COR-L47 (cell line): ENCODE data around the gene KCNB1.

Experiments used
- DNase-seq: peaks from one replicate; lab custom pipeline; 2025; lab: John Stamatoyannopoulos, UW

The KCNB1 gene

GRCh38 chr20:49482621-49483017, at the start of gene KCNB1:
KCNB1 (minus strand) TSS chr20:49482668; CDS start chr20:49482480, 188 bp downstream.
- DNase-seq = no peak

GRCh38 chr20:49529470-49529869, 47.0 kb upstream of the KCNB1 start:
- no peak for DNase-seq

- no peak for DNase-seq
These were observed 44.1 kb upstream of the KCNB1 start for GRCh38 chr20:49526568-49526967.

- no peak for DNase-seq
These were observed 43.6 kb upstream of the KCNB1 start for GRCh38 chr20:49526056-49526455.

GRCh38 chr20:49523767-49524360, 41.4 kb upstream of the KCNB1 start:
- DNase-seq = no peak

GRCh38 chr20:49521356-49521755, 38.9 kb upstream of the KCNB1 start:
- DNase-seq = no peak

GRCh38 chr20:49519777-49520359, 37.4 kb upstream of the KCNB1 start:
- DNase-seq = no peak

GRCh38 chr20:49519212-49519712, 36.8 kb upstream of the KCNB1 start:
- DNase-seq = no peak

- DNase-seq = no peak
These were observed 36.1 kb upstream of the KCNB1 start for GRCh38 chr20:49518576-49518975.

GRCh38 chr20:49517805-49518100, 35.3 kb upstream of the KCNB1 start:
- no peak for DNase-seq

- no peak for DNase-seq
These were observed 34.7 kb upstream of the KCNB1 start for GRCh38 chr20:49516916-49517804.

GRCh38 chr20:49515586-49515985, 33.1 kb upstream of the KCNB1 start:
- peak; percentile 73 for DNase-seq

- no peak for DNase-seq
These were observed 31.0 kb upstream of the KCNB1 start for GRCh38 chr20:49513517-49513916.

GRCh38 chr20:49513009-49513408, 30.5 kb upstream of the KCNB1 start:
- DNase-seq = no peak

GRCh38 chr20:49511788-49512525, 29.5 kb upstream of the KCNB1 start:
- DNase-seq = no peak

- no peak for DNase-seq
These were observed 28.2 kb upstream of the KCNB1 start for GRCh38 chr20:49510562-49511122.

GRCh38 chr20:49508435-49509199, 26.1 kb upstream of the KCNB1 start:
- peak; percentile 68 for DNase-seq

- no peak for DNase-seq
These were observed 25.4 kb upstream of the KCNB1 start for GRCh38 chr20:49507741-49508434.

GRCh38 chr20:49505518-49505917, 23.1 kb upstream of the KCNB1 start:
- peak; percentile 91 for DNase-seq

GRCh38 chr20:49503176-49503575, 20.7 kb upstream of the KCNB1 start:
- no peak for DNase-seq

GRCh38 chr20:49501917-49502316, 19.4 kb upstream of the KCNB1 start:
- DNase-seq = no peak
